GM21367 (cell line): Measurements from ENCODE around the gene MCU.
"Not testable (repeated sequence)": the region's sequence is repeated elsewhere in the genome, so short reads cannot be mapped to it uniquely, and the experiment has no call there.

Experiments used
- ATAC-seq: cut with Tn5 transposase; IDR thresholded peaks from one replicate; pipeline ENCODE4 v1.9.1; 2021; ENCODE audit not compliant: unreplicated experiment

Gene MCU

GRCh38 chr10:72729528-72729927, 37.6 kb downstream of the MCU start:
- peak; percentile 57 for ATAC-seq

DNA sequence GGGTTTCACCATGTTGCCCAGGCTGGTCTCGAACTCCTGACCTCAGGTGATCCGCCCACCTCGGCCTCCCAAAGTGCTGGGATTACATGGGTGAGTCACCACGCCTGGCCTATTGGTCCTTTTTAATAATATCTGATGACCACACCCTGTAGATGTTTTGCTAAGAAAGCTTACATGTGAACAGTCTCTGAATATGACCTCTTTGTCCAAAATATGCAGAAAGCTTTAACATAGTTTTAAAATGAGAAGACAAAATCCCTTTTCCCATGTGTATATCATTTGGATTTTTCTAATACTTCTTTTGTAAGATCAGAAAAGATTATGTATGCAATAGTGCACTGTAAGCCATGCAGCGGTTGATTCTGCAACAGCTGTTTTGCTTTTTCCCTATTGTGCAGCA, 38.5 kb downstream of the MCU start:
- no peak for ATAC-seq

DNA sequence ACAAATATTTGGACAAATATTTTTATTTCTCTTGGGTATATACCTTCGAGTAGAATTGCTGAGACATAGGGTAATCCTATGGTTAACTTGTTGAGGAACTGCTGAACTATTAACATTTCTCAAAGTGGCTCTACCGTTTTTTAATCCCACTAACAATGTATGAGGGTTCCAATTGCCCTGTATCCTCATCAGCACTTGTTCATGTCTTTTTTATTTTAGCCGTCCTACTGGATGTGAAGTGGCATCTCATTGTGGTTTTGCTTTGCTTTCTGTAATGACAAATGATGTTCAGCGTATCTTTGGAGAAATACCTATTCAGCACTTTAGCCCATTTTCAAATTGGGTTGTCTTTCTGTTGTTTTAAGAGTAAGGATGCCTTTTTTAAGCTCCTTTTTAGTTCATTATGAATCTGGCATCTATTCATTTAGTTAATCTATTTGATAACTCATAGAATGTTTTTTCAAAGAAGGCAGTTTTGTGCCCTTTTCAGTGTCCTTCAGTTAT, 40.0 kb downstream of the MCU start:
- ATAC-seq: no peak

- no peak for ATAC-seq
Measured at GRCh38 chr10:72732521-72732920, 40.6 kb downstream of the MCU start.

GRCh38 chr10:72733989-72734388, 42.0 kb downstream of the MCU start:
- ATAC-seq: no peak

DNA sequence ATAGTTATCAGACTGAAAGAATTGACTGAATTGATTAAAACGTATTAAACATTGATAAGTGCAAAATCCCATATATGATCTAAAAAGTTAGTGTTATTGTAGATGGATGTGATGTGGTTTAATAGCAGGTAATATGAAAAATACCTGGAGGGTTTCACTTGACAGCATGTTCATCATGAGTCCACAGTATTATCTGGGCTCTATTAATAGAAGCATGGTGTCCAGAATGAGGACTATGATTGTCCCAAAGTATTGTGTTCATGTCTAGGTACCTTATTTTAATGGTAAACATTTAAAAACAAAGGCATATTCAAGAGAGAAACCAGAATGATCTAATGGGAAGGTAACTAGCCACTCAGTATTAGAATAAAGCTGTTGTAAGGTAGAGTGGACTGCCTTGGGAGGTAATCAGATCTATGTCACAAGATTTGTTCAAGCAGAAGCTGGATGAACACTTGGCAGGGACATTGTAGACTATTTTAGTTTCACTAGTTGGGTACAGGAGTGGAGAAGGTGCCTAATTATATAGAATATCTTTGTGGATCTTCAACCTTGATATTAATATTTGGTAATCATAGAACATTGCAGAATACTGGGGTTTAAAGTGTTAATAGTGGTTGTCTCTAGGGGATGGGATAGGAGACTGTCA, 43.5 kb downstream of the MCU start:
- no peak for ATAC-seq

GRCh38 chr10:72736176-72736827, 44.4 kb downstream of the MCU start:
- no peak for ATAC-seq

DNA sequence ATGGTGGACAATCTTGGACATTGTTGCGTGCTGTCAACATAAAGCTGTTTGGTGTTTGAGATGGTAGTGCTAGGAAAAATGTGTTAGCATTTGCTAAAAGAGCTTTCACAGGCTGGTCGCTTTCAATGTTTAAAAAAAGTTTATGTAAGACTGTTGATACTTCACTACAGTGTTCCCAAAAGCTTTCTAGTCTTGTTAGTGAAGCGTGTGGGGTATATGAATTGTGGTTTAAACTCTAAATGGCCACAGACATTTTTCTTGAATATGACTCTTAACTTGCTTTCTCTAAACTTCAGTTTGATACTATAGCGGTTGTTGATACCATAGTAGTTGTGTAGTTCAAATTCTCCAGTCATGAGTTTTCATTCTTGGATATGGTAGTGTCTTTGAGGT, 44.9 kb downstream of the MCU start:
- no peak for ATAC-seq

DNA sequence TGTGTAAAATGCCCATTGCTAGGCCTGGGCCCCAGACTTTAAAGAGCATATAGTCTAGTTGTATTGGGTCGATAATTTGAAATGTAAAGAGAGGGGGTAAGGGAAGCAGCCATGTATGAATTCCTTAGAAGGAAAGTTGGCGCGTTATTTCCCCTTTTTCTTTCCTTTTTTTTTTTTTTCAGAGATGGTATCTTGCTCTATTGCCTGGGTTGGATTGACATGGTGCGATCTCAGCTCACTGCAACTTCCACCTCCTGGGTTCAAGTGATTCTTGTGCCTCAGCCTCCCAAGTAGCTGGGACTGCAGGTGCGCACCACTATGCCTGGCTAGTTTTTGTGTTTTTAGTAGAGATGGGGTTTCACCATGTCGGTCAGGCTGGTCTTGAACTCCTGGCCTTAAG, 45.4 kb downstream of the MCU start:
- not testable (repeated sequence) for ATAC-seq

DNA sequence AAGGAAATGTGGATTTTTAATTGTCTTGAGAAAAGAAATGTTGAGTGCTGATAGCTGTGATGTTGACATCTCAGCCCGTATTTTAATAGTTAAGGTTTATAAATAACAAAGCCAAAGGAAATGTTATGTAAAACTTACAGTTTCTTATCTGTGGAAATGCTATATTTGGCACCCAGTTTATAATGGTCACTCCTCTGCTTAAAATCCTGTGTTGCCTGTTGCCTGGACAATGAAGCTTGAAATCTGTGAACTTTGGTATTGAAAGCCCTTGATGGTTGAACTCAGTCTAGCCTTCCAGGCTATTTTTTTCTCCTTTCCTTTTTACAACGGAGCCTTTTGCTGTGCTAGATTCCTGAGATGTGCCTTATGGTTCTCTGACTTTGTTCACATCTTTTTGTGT, 46.5 kb downstream of the MCU start:
- no peak for ATAC-seq

DNA sequence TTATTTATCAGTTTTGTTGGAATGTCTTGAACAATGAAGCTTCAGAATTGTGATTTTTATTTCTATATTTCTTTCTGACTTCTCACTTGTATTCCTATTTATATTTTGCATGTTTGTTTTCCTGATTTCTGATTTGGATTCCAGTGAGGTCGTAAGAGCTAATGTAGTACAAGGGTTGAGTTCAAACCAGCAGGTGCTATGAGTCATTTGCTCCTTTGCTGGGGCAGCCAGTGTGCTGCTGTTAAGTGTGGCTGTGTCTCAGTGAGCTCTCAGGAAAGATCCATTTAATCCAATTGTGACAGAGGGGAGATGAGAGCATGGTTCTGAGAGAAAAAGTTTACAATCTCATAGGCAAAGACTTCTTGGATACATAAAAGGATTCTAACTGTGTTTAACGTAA, 48.6 kb downstream of the MCU start:
- no peak for ATAC-seq

DNA sequence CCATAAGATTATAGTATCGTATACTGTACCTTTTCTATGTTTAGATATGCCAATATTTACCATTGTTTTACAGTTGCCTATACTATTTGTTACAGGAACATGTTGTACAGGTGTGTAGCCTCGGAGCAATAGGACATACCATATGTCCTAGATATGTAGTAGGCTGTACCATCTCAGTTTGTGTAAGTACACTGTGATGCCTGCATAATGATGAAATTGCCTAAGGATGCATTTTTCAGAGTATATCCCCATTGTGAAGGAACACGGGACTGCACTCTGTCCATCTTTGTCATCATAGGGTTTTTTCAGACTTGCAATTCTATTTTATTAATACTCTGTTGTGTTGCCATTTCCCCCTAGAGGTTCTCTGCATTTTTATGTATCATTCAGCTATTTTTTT, 50.1 kb downstream of the MCU start:
- no peak for ATAC-seq

- no peak for ATAC-seq
Measured at GRCh38 chr10:72742797-72743196, 50.9 kb downstream of the MCU start.

DNA sequence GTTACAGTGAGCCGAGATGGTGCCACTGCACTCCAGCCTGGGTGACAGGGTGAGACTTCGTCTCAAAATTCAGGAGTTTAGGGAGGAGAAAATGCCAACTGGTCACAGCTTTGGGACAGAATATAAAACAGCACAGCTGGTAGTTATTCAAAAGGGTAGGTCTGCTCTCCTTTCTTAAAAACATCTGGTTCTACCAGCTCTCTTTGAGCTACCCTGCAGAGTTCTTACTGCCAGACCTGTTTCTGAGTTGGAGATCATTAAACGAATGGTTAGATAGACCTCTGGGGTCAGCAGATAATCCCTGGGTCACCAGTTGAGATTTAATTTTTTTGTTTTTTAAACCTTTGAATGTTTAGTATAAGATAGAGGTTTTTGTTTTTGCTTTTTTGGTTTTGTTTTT, 52.6 kb downstream of the MCU start:
- ATAC-seq: no peak

GRCh38 chr10:72746426-72747363, 54.8 kb downstream of the MCU start:
- ATAC-seq: no peak

DNA sequence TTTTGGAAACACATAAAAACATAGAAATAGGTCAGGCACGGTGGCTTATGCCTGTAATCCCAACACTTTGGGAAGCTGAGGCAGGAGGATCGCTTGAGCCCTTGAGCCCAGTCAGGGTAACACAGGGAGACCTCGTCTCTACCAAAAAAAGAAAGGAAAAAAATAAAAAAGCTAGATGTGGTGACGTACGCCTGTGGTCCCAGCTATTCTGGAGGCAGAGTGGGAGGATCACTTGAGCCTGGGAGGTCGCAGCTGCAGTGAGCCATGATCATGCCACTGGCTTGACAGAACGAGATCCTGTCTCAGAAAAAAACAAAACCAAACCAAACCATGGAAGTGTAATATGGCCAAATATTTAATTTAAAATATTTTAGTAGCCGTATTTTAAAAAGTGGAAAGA, 55.6 kb downstream of the MCU start:
- ATAC-seq: no peak

DNA sequence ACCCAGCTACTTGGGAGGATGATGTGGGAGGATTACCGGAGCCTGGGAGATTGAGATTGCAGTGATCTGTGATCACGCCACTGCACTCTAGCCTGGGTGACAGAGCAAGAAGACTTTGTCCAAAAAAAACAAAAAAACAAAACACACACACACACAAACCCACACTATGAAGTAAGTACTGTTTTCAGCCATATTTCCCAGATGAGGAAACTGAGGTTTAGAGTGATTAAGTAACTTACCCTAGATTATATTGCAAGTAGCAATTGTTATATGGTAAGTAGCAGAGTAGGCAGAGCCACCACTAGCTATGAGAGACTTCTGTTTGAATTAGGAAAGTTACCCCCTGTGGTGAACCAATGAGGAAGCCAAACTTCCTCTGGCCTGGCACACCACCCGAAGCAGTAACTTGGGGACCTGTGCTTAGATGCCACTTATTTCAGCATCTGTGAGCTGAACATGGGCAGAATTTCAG, 61.9 kb downstream of the MCU start:
- ATAC-seq: no peak

DNA sequence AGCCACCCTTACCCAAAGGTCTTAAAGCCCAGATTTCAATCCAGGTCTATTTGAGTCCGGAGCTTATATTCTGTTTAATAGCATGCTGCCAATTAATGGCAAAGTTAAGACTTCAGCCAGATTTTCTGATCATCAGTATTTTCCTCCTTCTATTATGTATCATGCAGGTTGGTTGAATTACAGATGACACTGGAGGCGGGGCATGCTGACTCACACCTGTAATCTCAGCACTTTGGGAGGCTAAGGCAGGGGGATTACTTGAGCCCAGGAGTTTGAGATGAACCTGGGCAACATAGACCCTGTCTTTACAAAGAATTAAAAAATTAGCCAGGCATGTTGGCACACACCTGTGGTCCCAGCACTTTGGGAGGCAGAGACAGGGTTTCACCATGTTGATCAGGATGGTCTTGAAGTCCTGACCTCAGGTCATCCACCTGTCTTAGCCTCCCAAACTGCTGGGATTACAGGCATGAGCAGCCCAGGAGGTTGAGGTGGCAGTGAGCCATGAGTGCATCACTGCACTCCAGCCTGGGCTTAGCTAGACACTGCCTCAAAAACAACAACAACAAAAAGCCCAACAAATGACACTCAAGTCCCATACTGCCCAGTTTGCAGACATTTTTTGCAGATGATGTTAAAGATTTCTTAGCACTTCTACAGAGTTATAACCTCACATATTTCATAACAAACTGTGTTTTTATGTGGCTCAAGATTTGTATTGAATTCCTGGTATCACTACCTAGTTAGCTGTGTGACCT, 62.5 kb downstream of the MCU start:
- no peak for ATAC-seq

DNA sequence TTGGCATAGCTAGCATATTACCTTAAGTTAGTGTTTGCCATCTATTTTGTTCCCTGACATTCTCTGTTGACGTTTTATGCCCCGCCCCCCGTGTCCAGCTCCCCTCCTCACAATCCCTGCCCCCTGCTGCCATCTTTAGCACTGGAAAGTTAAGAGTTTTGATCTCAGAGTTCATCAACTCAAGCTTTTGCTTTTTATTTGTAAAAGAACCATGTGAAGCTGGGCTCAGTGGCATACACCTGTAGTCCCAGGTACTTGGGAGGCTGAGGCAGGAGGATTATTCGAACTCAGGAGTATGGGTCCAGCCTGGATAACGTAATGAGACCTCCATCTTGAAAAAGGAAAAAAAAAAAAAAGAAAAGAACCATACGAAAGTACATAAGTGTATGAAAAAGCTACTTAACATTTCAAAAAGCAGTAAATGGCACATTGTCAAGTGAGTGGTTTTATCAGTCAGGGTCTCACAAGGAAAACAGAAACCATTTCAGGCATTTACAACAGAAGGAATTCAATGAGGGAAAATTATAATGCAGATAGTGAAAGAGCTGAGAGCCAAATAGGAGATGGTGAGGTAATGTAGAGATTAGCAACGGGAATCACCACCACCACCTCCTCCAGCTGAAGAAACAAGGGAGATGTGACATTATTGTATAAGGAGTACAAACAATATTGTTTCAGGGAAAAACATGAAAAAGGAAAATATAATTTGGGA, 64.9 kb downstream of the MCU start:
- ATAC-seq: no peak

GRCh38 chr10:72757732-72758131, 65.8 kb downstream of the MCU start:
- ATAC-seq: no peak
